ENCODE measurements around the gene SLC7A5. TPM values are rescaled to one million over a fixed set of nuclear protein-coding genes. Genes with fewer than 3 reads are reported as not detected.
A peak's percentile ranks its signal among the peaks of the same experiment; 100 is the strongest.

The SLC7A5 gene
- total RNA-seq, 2 donors from 2014 or later, result 8.4 to 18.4 TPM

DNA sequence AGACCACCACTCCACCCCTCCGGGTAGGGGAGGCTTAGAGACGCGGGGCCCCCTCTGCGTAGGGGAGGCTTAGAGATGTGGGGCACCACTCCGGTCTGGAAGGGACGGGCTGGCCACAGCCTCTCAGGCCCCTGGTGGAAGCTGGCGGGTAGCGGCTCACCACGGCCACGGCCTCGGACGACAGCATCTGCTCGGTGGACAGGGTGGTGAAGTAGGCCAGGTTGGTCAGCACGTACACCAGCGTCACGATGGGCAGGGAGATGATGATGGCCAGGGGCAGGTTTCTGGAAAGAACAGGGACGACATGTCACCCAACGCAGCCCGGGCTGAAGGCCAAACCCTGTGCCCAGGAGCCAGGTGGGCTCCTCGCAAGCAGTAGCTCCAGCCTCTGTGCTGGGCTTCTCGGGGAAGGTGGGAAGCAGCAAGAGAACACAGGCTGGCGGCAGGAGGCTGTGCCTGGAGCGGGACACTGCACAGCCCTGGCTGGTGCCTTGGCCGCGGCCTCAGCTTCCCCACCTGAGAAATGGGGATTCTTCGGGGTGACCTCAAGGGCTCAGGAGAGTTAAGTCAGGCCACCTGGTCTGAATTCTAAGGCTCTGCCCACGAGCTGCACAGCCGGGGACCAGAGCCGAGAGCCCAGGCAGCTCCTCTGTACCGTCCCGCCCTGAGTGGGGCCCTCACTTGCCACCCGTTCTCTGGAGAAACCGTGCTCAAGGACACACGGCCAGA, 29.6 kb downstream of the SLC7A5 start:
- ATAC-seq (no peak), DNase-seq (no peak)
- intact Hi-C loops (cut with DNase I), result no loop called here

DNA sequence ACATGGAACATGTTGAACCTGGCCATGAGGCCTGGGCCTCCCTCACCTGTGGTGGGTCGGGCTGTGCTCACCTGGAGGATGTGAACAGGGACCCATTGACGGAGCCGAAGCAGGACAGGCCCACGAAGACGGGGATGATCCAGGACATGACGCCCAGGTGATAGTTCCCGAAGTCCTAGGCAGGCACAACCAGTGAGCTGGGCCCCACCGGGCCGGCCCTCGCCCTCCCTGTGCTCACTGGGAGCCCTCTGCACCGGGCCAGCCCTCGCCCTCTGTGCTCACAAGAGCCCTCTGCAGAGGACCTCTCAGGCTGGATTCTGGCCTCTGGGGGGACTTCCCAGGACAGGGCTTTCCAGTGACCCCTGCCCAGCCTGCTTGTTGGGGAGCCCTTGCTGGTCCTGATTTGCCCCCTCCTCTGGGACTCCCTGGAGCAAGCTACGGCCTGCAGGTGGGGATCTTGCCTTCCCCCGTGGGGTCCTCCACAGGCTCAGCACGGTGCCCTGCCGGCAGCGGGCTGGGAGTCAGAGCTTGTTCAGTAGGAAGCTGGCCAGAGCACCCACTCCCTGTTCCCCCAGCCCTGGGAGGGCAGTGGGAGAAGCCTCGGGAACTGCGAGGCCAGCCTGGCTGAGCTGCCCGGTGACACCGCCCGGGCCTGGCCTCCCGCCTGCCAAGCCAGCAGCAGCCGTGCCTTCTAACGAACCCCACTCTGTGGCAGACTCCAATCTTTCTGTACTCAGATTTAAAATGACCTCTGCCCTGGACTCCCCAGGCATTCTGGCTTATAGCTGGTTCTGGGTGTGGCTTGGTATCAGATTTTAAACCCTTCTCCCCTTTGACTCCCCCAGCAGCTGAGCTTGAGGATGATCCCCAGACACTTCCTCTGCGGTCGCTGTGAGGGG, 30.4 kb downstream of the SLC7A5 start:
- ATAC-seq (no peak), DNase-seq (no peak)
- intact Hi-C loops (cut with DNase I), result no loop called here

DNA sequence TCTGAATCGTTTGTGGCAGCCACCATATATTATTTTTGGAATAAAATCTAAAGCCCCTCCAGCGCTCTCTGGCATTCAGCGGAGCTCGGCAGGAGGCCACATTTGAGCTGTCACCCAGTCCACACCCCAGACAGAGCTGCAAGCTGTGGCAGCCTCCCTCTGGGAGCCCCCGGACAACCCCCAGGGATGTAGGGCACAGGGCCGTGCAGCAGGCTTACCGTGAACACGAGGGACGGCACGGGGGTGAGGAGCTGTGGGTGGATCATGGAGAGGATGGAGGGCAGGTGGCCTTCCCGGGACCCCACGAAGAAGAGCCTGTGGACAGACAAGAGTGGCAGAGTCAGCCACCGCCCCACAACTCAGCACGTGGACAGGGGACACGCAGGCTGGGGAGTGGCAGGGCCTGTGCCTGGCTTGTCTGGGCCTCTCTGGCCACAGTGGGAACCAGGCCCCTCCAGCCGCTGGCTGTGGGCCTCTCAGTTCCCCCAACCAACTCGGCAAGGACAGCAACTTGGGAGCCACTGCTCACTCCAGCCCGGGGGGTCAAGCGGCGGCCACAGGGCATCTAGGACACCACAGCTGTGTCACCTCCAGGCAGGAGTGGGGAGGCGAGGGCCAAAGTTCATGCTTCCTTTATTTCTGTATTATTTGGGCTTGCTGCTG, 31.5 kb downstream of the SLC7A5 start:
- intact Hi-C loops (cut with DNase I), result no loop called here
- DNase-seq (no peak), ATAC-seq (no peak)

DNA sequence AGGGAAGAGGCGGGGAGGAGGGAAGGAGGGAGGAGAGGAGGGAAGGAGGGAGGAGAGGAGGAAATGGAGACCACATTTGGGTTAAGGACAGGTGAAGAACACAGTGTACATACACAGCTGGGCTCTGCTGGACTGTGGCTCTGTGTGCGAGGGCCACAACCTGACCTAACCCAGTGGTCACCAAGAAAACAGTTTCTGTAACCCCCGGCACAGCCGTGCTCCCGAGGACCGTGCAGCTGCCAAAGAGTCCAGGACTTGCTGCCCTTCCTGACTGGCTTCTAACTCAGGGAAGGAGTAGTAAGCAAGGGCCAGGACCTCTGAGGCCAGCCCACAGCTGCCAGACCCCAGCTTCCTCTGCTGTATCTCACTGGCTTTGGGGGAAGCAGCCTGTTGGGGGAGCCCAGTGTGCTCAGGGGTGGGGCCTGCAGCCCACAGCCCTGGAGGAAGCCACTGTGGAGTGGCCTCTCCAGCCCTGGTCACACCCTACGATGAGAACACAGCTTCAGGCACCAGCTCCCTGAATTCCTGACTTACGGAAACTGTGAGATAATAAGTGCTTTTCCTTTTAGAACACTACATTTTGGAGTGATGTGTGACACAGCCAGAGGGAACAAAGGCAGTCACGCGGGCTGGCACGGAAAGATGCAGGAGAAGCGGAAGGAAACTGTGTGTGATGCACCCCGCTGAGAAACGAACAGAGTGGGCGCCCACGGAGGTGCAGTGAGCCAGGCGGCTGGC, 32.3 kb downstream of the SLC7A5 start:
- intact Hi-C loops (cut with DNase I), result no loop called here
- ATAC-seq, result peak; percentile 35 to 76

GRCh38 chr16:87836346-87836843, 32.9 kb downstream of the SLC7A5 start:
- peak in 1 of 2 donors; percentile 5 for ATAC-seq
- DNase-seq, result no peak

More for the DNA sequence above, 32.3 kb downstream of the SLC7A5 start:
- peak; percentile 80 for DNase-seq

GRCh38 chr16:87835882-87836331, 33.4 kb downstream of the SLC7A5 start:
- no peak for DNase-seq
- ATAC-seq, result peak in 1 of 2 donors; percentile 29
- intact Hi-C loops (cut with DNase I), result no loop called here

More at GRCh38 chr16:87836346-87836843, 32.9 kb downstream of the SLC7A5 start:
- intact Hi-C loops (cut with DNase I), result no loop called here

DNA sequence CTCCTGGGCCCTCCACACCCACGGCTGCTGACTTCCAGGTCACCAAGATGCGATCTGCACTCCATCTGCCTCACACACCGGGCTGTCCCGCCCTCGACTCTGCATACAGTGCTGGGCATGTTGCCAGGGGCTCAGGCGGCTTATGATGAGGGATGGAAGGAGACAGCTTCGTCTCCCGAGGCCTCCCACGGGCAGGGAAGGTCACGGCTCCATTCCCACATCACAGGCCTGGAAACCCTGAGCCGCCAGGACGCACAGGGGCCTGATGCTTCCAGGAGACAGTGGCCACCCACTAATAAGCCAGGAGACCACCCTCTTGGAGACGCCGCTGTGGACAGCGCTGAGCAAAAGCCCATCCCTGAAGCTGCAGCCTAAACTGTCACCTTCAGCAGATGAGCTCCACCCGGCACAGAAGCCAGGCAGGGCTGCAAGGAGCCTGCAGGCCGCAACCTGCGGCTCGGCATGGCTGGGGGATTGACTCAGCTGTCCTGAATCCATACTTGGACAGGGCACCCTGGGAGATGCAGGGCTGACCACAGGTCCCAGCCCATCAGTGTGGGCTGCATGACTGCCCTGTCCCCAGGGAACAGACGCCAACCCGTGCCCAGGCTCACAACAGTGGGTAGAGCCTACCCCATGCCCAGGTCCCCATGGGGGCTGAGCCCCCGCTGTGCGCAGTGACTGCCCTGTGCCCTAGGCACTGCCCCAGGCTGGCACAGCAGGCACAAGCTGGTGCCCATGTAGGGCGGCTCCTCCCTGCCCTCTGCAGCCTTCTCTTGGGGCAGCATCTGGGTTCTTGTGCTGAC, 34.4 kb downstream of the SLC7A5 start:
- peak; percentile 27 to 62 for ATAC-seq
- intact Hi-C loops (cut with DNase I), result no loop called here
- peak; percentile 76 for DNase-seq

DNA sequence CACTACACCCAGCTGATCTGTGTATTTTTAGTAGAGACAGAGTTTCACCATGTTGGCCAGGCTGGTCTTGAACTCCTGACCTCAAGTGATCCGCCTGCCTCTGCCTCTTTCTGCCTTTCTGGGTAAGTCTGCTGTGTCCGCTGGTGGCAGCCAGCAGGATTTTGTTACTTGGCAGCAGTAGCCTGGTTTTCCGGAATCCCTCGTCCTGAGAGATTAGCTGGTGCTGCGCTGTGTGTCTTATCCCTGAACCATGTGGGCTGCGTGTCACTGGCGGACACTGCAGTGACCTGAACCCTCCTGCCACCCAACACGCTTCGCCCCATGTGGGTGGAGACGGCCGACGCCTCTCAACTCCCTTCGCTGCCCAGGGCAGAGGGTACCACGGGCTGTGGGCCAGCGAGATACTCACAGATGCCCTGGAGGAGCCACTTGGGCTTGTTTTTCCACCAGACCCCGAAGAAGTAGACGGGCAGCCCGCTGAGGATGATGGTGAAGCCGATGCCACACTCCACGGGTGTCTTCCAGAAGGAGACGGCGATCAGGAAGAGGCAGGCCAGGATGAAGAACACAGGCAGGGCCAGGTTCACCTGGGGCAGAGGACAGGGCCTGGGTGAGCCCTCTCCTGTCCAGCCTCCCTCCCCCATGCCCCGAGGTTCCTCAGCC, 35.2 kb downstream of the SLC7A5 start:
- intact Hi-C loops (cut with DNase I), result no loop called here
- no peak for DNase-seq
- peak; percentile 18 to 43 for ATAC-seq

- DNase-seq (no peak), ATAC-seq (no peak)
- intact Hi-C loops (cut with DNase I), result no loop called here
Observed at GRCh38 chr16:87833548-87833947, 35.8 kb downstream of the SLC7A5 start.

GRCh38 chr16:87832741-87833502, 36.4 kb downstream of the SLC7A5 start:
- intact Hi-C loops (cut with DNase I), result no loop called here
- no peak for DNase-seq

DNA sequence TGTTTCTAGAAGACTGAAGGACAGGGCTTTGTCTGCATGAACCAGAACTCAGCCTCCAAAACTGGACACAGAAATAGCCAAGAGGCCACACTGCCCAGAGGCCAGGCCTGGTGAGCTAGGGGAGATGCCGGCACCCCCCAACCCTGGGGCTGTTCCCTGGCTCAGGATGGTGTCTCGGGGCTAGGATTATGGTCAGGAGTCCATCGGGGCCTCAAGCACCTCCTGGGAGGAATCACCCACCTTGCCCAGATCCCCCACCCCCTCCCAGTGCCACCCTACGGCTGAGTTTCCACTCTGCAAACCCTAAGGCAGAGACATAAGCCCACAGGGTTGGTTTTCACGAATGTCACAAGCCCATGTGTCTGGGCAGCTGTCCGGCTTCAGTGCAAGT, 37.2 kb downstream of the SLC7A5 start:
- DNase-seq (no peak), ATAC-seq (no peak)
- intact Hi-C loops (cut with DNase I), result no loop called here

More at GRCh38 chr16:87832741-87833502, 36.4 kb downstream of the SLC7A5 start:
- ATAC-seq, result no peak

DNA sequence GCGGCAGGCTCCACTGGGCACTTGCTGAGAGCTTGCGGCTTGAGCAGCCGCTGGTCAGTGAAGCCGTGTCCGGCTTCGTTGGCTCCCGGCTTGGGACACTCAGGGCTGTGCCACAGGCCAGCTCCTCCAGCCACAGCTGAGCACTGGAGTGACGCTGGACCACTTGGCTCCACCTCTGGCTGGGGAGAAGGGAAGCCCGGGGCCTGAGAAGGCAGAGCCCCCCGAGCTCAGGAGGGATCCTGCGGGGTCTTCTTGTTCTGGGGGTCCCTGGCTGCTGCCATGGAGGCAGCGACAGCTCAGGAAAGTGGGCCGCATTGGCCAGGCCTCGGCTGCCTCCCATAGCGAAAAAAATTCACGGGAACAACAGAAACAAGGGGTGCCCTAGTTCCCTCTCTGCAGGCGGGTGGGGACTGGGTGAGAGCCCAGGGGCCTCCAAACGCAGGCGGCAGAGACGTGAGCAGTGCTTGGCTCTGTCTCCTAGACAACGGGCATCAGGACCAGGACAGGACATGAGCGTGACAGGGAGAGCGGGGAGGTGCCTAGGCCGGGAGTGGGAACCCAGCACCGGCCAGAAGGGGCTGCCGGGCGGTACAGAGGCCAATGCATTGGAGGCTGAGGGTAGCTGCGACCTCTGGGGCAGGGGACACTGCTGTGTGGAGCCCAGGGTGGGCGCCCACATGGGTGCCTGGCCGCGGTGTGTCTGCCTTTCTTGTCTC, 37.7 kb downstream of the SLC7A5 start:
- ATAC-seq (no peak), DNase-seq (no peak)
- intact Hi-C loops (cut with DNase I), result no loop called here

DNA sequence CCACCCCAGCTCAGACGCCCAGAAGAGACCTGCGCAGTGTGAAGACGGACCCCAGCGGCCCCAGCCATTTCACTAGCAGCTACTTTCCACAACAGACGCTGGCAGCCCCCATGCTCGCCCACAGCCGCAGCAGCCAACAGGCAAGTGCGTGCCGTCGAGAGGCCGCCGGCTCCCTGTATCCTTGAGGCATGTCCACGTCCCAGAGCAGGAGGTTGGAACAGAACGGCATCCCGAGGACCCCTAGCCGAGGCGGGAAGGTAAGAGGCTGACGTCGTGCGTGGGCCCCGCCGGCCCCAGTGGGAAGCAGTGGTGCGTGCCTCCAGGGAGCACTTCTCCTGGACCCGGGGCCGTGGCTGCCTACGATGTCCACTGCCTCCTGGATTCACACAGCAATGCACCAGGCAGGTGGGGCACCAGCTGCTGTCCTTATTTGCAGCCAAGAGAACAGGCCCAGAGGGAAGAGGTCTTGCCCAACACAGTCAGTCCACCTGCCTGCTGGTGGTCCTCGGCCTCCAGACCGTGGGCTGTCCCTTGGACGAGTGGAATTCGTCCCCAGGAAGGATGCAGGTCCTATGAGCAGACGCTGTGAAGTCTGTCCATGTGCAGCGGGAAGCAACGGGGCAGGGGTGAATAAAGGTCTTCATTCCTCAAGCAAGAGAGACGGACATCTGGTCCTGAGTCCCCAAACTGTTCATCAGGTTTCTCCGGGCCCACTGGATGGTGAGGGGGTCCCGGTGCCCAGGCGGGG, 38.5 kb downstream of the SLC7A5 start:
- ATAC-seq (no peak), DNase-seq (no peak)
- intact Hi-C loops (cut with DNase I), result no loop called here

DNA sequence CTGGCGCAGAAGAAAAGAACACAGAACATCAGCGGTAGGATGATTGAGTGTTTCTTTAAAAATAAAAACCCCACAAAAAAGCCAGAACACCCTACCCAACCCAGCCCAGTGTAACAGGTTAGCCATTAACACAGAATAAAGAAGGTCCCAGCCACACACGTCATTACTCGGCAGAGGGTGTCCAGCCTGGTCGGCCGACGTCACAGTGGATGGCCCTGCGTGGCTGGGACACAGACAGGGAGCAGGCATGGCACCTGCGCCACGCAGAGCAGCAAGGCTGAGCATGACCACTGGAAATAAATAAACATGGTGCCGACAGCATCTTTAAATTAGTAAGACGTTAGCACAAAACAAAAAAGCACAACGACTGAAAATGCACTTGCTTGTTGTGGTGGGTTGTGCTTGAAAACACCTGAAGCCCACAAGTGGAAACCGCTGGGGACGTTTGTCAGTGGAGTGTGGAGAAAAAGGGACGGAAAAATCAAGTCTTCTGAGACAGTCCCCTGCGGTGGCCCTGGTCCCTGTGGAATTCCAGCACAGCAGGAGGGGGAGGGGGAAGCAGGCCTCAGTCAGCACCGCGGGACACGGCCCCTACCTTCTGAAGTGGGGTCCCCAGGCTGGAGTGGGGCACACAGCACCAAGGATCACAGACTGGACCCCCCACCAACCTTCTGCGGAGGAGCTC, 39.2 kb downstream of the SLC7A5 start:
- ATAC-seq (no peak), DNase-seq (no peak)
- intact Hi-C loops (cut with DNase I), result no loop called here

DNA sequence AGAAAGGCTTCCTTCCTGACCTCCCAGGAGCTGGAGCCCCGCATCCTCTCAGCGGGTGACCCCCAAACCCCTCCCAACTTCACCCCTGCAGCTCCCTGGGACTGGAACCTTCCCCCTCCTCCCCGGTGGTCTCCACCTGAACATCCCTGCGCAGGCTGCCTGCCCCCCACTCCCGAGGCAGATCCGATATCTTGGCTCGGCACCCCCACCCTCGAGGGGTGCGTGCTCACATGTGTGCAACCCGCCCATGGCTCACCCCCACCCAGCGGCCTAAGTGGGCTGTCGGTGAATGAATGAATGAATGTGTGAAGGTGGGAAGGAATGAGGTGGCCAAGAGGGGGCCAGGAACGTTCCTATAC, 39.7 kb downstream of the SLC7A5 start:
- no peak for ATAC-seq
- no peak for DNase-seq
- intact Hi-C loops (cut with DNase I), result no loop called here

Measured in left cardiac atrium (tissue), 4 donors.